LNCaP clone FGC (cell line): Measurements from ENCODE around the gene PARVB.

Experiments
- DNase-seq: peaks from one replicate; pipeline ENCODE4 v3.0.0-alpha.2; 2011; ENCODE audit warnings: low read depth
- H3K4me3 ChIP-seq: 2 replicates; pipeline ENCODE4 v1.5.1; 2011; ENCODE audit warnings: mild to moderate bottlenecking, low read depth, low read length, control low read depth
- CTCF ChIP-seq: IDR thresholded peaks from 2 replicates; pipeline ENCODE4 v1.5.1; 2012; ENCODE audit warnings: mild to moderate bottlenecking; ENCODE audit not compliant: control insufficient read depth, insufficient read depth; ENCODE audit errors: extremely low read depth

PARVB gene

GRCh38 chr22:43996170-43996980, 27.7 kb upstream of the PARVB start:
- no peak for DNase-seq
- no peak for TF ChIP-seq CTCF
- H3K4me3 ChIP-seq = no peak overlapping the region

DNA sequence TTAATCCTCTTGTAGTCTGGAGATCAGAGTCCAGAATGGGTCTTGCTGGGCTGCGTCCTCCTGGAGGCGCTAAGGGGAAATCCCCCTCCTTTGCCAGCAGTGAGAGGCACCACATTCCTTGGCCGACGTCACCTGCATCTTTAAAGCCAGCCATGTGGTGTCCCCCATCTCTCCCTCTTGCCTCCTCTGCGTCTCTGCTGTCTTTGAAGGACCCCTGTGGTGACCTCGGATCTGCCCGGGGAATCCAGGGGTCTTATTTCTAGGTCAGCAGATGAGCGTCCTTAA, 27.2 kb upstream of the PARVB start:
- H3K4me3 ChIP-seq = no peak overlapping the region
- no peak for DNase-seq
- TF ChIP-seq CTCF = no peak

GRCh38 chr22:43998679-43999264, 25.3 kb upstream of the PARVB start:
- no peak for TF ChIP-seq CTCF
- no peak for DNase-seq
- no peak overlapping the region for H3K4me3 ChIP-seq

- H3K4me3 ChIP-seq = no peak overlapping the region
- DNase-seq = no peak
- no peak for TF ChIP-seq CTCF
Observed at GRCh38 chr22:43999378-43999777, 24.7 kb upstream of the PARVB start.

DNA sequence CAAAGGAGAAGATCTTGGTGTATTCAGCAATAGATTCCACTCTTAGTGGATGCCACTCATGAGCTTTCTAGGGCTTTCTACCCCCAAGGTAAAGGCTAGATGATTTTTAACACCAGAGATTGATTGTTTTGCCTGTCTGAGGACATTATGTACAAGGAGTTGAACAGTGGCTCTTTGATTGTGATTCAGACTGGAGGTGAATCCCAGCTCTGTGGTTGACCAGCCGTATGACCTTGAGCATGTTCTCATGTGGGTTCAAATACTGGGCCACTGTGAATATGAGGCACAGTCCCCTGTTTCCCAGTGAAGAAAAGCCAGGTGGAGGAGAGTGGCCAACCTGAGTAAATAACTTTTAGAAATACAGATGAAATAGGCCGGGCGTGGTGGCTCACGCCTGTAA, 24.0 kb upstream of the PARVB start:
- TF ChIP-seq CTCF = no peak
- no peak overlapping the region for H3K4me3 ChIP-seq
- no peak for DNase-seq

DNA sequence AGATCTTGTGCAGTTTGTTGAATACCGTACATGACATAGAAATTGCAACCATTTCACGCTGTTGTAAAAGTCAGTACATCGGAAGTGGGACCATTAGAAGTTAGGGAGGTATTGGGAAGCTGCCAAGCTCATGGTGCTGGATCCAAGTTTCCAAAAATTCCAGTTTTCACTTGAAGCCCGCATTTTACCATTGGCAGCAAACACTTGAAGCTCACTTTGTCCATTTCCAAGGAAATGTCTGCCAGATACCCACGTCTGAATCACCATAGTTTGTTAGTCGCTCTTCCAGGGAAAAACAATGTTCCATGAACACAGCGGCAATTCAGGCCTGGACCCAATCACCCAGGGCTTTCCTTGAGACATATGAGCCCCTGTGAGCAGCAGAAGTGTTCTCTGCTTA, 22.6 kb upstream of the PARVB start:
- no peak for TF ChIP-seq CTCF
- no peak for DNase-seq
- H3K4me3 ChIP-seq = no peak overlapping the region

- H3K4me3 ChIP-seq = no peak overlapping the region
- TF ChIP-seq CTCF = no peak
- DNase-seq = no peak
Observed at GRCh38 chr22:44002324-44002723, 21.8 kb upstream of the PARVB start.
